NCI-H1694 treated with DMSO at 0.1 percent for 48 hours (cell line): ENCODE data around the gene RNF223.
"Not testable (repeated sequence)": the region's sequence is repeated elsewhere in the genome, so short reads cannot be mapped to it uniquely, and the experiment has no call there.

Source experiments
- DNase-seq: peaks from one replicate; lab custom pipeline; 2025; lab: John Stamatoyannopoulos, UW

RNF223 gene

DNA sequence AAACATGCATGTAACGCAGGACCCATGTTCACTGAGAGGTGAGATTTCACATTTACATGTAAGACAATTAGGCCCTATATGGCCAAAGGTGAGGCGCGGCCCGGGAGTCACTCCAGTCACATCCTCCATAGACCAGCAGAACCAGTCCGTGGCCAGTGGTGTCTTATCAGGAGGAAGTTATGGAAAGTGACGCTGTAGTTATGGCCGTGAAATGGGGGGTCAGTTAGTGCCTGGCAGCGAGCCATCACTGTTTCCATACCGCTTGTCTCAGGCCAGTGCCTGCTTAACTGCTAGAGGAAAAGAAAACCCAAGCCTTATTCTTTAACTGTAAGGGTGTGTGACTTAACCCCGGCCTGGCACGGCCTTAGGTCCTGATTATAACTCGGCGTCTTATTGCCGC is 35.6 kb upstream of the RNF223 start:
- no peak for DNase-seq

DNA sequence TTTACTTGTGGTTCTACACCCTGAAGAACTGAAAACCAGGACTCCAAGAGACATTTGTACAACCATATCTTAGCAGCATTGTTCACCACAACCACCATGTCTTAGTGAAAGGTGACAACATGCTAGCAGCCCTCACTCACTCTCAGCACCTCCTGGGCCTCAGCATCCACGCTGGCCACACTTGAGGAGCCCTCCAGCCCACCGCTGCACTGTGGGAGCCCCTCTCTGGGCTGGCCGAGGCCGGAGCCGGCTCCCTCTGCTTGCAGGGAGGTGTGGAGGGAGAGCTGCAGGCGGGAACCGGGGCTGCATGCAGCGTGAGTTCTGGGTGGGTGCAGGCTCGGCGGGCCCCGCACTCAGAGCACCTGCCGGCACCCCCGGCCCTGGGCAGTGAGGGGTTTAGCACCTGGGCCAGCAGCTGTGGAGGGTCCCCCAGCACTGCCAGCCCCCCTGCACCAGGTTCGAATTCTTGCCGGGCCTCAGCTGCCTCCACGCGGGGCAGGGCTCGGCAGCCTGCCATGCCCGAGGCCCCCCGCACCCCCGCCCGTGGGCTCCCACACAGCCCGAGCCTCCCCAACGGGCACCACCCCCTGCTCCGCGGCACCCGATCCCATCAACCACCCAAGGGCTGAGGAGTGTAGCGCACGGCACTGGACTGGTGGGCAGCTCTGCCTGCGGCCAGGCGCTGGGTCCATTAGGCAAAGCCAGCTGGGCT is 32.6 kb upstream of the RNF223 start:
- DNase-seq, result no peak

DNA sequence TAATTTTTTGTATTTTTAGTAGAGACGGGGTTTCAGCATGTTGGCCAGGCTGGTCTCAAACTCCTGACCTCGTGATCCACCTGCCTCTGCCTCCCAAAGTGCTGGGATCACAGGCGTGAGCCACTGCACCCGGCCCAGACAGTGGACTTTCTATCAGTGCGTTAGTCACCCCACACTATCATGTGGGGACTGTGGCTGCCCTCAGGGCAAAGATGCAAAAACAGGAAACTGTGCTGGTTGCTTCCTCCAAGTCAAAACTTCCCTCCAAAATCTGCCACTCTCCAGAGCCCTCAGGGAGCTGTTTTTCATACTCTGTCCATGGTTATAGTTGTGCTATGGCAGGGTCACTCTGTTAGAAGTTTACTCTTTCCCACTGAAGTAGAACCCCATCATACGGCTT is 30.0 kb upstream of the RNF223 start:
- DNase-seq, result not testable (repeated sequence)

DNA sequence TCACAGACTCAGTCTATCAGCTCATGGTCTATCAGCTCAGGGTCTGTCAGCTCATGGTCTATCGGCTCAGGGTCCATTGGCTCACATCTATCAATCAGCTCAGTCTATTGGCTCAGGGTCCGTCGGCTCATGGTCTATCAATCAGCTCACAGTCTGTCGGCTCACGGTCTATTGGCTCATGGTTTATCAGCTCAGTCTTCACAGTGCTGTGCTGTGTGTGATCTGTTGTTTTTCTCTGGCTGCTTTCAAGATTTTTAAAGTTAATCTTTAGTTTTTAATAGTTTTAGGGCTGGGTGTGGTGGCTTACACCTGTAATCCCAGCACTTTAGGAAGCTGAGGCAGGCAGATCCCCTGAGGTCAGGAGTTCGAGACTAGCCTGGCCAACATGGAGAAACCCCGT is 27.4 kb upstream of the RNF223 start:
- no peak for DNase-seq

DNA sequence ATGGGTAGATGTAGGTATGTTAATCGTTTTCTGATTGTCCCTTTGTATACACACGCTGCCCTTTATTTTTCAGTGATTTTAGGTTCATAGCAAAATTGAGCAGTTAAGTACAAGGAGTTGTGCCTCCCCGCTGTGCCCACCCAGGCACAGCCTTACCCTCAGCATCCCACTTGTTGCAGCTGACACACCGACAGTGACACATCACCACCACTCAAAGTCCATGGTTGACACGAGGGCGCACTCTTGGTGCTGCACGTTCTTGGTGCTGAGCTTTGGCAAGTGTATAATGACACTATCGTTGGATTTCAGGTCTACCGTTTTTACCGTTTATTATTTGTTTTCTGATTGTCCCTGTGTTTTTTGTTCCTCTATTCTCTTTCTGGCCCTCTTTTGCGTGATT is 26.2 kb upstream of the RNF223 start:
- no peak for DNase-seq

DNA sequence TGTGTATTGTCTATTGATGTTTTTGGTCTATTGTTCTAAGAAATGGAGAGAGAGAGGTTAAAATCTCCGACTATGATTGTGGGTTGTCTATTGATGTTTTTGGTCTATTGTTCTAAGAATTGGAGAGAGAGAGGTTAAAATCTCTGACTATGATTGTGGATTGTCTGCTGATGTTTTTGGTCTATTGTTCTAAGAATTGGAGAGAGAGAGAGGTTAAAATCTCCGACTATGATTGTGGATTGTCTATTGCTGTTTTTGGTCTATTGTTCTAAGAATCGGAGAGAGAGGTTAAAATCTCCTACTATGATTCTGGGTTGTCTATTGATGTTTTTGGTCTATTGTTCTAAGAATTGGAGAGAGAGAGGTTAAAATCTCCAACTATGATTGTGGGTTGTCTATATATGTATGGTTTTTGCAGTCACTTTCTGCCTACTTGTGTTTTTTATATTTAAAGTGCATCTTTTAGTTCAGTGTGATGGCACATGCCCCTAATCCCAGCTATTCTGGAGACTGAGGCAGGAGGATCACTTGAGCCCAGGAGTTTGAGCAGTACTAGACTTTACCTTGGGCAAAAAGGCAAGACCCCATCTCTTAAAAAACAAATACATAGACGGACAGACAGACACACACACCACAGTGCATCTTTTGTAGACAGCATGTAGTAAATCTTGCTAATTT is 25.5 kb upstream of the RNF223 start:
- no peak for DNase-seq

DNA sequence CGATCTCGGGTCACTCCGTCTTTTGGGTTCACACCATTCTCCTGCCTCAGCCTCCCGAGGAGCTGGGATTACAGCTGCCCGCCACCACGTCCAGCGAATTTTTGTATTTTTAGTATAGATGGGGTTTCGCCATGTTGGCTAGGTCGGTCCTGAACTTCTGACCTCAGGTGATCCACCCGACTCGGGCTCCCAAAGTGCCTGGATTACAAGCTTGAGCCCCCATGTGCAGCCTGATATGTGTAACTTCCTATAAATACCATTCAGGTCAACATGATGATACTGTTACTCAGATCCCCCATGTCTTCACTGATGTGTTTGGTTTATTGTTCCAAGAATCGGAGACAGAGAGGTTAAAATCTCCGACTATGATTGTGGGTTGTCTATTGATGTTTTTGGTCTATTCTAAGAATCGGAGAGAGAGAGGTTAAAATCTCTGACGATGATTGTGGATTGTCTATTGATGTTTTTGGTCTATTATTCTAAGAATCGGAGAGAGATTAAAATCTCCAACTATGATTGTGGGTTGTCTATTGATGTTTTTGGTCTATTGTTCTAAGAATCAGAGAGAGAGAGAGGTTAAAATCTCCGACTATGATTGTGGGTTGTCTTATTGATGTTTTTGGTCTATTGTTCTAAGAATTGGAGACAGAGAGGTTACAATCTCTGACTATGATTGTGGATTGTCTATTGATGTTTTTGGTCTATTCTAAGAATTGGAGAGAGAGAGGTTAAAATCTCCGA is 24.7 kb upstream of the RNF223 start:
- DNase-seq, result no peak

DNA sequence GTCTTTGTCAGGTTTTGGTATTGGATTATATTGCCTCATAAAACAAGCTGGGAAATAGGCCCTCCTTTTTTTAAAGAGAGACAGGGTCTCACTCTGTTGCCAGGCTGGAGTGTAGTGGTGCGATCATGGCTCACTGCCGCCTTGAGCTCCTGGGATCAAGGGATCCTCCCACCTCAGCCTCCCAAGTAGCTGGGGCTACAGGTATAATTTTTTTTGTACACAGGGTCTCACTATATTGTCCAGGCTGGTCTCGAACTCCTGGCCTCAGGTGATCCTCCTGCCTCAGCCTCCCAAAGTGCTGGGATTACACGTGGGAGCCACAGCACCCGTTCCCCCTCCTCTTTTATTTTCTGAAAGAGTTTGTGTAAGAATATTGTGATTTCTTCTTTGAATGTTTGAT is 22.0 kb upstream of the RNF223 start:
- DNase-seq, result not testable (repeated sequence)

DNA sequence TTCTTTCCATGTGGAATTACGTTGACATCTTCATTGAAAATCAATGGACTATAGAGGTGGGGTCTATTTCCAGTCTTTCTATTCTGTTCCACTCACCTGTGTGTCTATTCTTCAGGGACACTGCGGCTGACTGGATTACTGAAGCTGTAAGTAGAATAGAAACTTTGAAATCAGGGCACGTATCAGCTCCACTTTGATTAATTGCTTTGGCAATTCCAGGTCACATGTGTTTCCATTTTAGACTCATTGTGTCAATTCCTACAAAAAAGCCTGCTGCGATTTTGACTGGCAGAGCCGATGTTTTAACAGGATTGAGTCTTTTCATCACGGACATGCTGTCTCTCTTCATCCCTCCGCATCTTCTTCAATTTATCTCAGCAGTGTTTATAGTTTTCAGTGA is 20.9 kb upstream of the RNF223 start:
- DNase-seq, result no peak

DNA sequence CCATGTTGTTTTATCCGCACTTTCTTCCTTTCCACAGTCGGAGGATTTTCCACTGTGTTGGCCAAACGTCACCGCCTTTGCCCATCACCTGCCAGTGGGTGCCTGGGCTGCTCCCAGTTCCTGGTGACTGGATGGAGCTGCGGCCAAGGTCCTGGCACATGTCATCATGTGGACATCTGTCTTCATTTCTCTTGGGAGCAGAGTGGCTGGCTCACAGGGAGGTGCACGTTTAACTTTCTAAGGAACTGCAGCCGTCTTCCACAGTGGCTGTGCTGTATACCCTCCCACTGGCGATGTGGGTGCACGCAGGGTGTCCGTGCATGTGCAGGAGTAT is 19.5 kb upstream of the RNF223 start:
- no peak for DNase-seq

DNA sequence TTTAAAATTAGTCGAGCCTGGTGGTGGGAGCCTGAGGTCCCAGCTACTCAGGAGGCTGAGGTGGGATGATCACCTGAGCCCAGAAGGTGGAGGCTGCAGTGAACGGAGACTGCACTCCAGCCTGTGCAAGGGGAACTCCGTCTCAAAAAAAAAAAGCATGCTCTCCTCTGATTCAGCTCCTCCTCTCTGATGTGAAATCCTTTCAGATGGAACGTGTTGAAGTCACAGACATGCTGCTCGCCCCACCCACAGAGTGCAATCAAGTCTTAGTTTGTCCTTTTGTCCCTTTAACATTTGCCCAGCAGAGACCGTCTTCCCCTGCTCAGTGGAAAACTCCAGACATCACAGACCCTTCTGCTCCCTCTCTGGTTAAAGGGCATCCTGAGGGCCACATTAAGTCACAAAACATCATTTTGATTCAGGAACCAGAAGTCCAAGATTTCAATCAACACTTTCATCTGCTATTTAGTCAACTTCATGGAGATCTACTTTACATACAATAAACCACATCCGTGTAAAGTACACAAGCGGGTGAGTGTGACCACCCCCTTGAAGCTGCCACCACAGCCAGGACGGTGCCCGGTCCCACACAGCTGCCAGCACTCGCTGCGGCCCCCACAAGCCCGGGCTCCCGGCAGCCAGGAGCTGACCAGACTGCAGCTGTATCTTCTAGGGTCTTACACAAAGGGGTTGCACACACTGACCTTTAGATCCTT is 18.9 kb upstream of the RNF223 start:
- DNase-seq, result no peak

DNA sequence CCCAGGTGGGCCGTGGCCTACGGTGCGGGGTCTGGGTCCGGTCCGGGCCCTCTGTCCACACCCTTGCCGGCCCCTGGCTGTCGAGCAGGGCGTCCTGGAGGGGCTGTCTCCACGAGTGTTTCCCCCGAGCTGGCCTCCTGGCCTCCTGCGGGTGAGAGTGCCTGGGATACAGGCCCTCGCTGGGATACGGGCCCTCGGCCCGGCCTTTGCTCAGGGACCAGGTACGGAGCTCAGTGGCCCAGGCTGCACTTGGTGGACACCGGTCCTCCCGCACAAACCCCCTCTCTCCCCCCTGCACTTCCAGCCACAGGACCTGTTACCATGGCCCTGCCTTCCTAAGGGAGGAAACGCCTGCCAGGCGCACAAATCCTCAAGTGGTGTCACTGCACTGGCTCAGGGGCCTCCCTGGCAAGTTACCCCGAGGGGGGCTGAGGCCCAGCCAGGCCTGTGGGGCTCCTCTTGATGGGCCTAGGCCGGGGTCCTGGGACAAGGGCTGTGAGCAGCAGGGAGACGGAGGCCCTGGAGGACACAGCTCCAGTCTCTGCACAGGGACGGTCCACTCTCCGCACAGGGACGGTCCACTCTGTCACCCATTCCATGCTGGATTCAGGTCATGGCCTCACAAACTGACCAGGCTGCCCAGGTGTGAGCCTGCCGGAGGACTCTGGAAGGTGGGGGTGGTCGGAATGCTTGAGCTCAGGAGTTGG is 18.2 kb upstream of the RNF223 start:
- DNase-seq, result no peak

DNA sequence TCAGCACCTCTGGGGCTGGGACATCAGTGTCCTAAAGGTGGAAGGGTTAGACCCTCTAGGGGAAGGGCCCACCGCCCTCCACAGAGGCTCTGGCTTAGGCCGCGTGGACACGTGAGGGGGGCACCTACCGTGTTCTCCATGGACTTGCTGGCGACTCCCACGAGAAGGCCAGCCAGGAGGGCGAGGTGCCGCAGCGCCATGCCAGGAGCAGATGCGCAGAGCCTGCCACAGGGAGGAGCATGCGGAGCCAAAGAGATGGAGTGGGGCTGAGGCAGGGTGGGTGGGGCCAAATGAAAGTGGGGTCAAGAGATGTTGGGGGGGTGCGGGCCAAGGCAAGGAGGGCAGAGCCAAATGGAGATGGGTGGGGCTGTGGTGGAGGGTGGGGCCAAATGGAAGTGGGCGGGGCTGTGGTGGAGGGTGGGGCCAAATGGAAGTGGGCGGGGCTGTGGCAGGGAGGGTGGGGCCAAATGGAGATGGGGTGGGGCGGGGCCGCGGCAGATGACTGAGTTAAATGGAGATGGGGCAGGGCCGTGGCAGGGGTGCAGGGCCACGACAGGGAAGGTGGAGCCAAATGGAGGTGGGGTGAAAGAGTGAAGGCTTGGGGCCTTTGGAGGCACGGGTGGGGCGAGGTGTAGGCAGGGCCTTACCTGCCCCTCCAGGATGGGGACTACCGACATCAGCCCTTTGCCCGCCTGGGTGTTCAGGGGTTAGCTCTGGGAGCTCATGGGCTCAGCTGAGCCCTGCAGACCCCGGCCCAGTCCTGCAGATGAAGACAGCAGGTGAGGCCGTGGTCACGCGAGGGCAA is 17.4 kb upstream of the RNF223 start:
- no peak for DNase-seq

DNA sequence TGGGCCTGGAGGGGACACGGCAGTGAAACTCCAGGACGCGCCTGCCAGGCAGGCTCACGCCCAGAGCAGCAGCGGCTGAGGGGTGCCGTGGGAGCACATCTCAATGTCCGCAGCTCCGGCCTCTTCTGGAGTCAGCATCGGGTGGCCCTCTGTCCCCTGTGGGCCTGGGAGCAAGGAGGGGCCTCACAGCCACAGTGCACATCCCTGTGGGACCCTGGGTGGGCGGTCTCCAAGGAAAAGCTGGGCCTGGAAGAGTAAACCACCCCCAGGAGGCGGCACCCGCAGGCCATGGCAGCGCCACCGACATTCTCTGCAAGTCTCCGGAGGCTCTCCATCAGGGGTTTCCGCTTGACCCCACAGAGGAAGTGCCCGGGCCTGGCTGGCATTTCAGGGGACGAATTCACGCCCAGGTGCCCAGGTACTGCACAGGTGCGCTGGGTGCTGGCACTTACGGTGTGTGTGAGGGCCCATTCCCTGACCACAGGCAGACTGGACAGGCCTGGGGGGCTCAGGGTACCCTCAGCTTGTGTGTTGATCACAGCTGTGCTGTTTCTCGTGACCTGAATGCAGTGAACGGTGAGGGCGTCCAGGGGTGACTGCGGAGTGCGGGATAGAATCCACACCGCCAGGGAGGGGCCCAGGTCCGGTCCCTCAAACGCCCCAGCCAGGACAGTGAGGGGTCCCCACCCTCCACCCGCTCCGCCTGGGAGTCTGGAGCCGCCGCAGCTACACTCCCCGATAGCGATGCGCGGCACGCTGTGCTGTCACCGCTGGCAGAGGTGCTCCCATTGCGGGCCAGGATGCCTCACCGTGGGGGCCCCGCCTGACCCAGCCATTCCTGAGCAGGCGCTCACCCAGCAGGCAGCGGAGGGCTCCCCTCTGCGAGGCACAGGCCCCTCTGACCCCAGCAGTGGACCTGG is 16.6 kb upstream of the RNF223 start:
- no peak for DNase-seq

DNA sequence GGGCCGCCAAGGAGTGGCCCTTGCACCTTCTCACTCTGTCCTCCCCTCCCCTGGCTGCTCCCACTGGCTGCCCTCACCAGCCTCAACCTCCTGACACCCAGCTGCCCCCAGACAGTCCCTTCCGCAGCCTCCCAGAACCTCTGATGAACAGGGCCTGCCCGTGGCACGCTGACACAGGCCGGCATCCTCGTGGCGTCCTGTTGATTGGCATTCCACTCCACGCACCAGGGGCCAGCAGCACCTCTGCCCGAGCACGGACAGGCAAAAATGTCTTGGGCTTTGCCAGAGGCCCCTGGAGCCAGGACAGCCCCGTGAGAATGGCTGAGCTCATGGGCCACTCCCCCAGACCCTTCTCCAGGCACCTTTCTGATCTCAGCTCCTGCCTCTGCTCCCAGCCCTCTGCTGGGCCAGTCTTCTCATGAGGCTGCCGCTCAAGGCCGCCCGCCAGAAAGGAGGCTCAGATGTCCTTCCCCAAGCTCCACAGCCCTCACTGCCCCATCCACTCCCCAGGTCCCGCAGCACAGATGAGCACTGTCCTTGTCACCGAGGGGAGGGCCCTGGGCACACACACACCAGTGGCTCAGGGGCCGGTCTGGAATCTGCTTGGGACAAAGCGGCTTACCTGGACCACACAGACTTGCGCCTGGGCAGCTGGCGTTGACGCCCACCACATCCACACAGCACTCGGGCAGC is 15.8 kb upstream of the RNF223 start:
- no peak for DNase-seq

DNA sequence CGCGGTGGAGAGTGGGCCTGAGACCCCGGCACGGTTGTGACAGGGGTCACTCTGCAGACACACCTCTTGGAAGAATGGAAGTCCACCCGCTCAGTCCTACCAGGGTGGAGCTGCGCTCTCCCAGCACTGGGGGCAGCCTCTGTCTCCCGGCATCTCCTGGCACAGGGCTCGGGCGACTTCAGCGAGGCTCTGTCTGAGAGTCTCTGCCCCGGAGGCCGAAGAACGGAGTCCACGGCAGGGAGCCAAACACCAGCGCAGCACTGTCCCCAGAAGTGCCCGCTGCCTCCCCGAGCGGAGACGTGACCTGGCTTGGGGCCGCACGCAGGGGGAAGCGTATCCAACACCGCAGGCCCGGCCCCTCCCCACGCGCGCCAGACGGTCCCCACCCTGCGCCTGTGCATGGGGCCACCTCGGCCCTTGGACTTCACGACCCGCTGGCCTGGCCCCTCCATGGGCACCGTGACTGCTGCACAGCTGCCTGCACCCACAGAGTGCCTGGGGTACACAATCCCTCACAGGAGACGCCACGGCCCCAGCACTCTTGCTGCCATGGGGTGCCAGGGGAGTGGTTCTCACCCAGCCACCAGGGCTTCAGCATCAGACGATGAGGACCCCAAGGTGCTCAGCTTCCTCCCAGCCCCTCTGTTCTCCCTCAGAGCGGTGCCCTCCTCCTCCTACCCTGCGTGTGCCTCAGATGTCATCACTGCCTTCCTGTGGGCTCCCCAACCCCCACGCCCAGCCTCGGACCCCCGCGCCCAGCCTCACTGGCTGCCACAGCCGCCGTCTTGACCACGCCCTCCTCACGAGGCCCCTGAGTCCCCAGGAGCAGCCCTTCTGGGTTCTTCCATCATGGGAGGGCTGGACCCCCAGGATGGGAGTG is 14.9 kb upstream of the RNF223 start:
- DNase-seq, result no peak

DNA sequence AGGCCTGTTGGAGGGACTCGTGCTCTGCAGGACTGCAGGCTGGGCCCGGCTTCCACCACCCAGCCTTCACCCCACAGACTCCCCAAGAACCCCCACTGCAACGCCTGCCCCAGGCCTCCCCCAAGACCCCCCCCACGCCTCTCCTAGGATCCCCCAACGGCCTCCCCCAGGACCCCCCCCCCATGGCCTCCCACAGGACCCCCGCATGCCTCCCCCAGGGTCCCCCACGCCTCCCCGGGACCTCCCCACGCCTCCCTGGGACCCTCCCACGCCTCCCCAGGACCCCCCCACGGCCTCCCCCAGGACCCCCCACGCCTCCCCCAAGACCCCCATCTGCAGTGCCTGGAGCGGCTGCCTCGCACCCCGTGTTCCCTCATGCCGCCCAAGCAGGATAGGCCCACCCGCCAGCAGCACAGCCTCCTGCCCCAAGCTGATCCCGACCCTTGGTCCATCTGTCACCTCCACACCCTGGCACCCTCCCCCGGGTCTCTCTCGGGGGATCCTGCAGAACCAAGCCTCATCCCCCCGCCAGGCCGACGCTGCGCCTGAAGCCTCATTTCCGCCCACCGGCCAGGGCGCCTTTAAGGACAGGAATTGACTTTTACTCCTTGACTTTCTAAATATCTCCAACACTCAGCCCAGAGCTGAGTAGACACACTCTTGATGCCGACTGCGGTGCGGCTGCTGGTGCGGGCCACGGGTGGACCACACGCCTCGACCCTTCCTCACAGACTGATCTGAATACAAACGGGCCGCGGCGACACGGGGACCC is 14.1 kb upstream of the RNF223 start:
- no peak for DNase-seq
